Measurements from ENCODE around the gene PPP2R2B.
"Not testable (repeated sequence)": the region's sequence is repeated elsewhere in the genome, so short reads cannot be mapped to it uniquely, and the experiment has no call there.

The PPP2R2B gene

DNA sequence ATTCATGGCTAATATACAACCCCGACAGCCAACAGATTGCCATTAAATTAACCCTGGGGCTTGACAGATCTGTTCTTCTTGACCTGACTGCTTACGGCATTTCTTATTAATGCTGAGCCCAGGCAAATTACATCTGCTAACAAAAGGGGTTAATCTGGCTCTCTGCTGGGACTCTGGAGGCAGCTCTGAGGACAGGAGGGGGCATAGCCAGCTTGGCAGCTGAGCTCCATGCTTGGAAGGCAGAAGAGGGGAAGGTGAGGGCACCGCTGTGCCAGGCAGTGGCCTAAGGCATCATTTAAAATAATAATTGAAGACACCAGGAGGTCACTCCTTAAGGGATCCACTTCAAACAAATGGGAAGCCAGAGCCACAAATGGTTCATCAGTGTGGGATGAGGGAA lies 236.6 kb downstream of the PPP2R2B start:
- no peak for DNase-seq

DNA sequence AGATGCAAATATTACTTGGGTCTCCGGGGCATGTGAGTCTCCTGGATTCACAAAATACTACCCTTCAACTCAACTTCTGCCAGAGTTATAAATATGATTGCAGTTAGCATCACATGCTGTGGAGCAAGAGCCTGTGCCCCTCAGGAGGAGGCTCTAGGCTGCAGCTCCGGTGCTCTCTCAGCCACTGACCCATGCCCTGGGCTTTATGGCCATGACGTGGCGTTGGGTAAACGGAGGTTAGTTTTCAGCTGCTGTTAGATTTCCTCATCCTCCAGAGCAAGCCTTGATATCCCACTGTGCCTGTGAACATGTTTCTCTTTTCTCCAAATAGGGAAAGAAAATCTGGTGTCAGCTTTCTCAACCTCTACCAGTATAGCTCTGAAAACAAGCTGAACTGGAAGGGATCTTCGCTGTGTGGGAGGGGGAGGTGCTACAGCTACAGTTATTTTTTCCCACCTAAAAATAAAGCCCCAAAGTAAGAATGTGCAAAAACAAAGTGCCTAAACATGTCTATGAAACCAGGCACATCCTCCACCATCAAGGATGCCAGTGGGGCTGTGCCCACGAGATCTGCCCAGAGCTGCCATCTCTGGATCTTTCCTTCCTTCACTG lies 238.2 kb downstream of the PPP2R2B start:
- no peak for DNase-seq

DNA sequence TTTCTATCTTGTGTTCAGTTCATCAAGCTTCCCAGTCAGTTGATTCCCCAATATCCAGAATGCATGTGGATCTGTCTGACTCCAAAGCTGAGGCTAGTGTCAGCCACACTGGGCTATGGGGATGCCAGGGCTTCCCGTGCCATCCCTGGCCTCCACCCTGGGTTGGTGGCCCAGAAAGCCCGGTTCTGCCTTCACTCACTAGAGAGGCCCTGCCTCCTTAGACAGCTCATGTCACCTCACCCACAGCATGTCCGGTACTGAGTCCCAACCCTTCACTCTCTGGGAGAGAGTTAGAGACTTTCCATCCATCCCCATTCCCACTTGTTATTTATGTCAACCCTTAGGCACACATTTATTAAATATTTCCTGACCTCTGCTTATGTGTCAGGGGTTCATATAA lies 243.1 kb downstream of the PPP2R2B start:
- no peak for DNase-seq

DNA sequence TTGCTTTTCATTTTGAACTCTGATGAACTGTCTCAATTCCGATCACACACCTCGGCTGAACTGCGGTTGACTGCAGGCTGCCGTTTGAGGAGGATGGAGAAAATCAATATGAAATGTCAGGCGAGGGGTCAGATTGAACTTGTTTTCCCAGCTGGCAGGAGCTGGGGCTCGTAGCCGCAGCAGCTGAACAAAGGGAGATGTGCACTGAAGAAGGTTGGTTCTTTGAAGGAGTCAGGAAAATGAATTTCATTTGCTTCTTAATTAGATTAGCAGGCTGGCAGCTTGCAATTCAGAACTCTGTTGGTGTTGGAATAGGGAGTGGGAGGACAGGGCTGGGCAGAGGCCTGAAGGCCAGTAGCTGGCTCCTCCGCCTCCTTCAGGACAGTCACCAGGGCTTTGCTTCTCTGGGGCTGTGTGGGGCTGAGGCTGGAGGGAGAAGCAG lies 245.2 kb downstream of the PPP2R2B start:
- no peak for DNase-seq

DNA sequence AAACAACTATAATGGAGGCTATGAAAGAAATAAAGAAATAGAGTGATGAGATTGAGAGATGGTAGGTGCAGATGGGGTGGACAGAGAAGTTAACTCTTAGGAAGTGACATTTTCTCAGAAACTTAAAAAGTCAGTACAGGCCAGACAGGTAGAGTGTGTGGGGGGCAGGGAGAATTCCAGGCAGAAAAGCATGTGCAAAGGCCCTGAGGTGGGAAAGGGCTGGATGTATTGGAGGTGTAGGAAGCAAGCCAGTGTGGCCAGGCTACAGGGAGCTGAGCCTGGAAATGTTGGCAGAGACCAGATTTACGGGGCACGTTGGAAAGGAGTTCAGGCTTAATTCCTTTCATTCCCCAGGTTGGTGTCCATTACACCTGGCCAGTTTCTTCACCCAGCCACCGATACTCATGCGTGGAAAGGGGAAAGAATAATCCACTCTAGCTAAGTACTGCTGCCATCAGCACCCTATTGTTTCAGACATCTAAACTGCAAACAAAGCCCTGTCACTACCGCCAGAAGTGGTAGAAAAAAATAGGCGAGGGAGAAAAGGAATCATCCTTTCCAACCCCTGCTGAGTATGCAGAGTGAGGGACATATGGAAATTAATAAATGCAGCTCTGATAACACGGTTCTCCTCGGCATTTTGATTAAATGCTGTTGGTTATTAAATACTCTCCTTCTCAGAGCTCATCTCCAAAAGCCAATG lies 245.8 kb downstream of the PPP2R2B start:
- no peak for DNase-seq

DNA sequence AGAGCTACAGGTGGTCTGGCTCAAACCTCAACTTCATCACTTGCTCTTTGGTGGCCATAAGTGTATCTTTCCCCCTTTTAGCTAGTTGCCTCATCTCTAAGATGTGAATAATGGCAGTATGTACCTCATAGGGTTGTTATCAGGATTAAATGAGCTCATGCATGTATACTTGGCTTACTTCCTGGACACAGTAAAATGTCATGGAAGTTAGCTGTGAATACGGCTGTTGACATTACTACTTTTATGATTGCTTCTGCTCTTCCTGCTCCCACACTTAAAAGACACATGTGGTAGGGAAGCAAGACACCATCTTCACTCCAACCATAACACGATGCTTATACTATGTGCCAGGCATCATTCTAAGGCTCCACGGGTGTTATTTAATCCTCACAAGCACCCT lies 248.1 kb downstream of the PPP2R2B start:
- no peak for DNase-seq

DNA sequence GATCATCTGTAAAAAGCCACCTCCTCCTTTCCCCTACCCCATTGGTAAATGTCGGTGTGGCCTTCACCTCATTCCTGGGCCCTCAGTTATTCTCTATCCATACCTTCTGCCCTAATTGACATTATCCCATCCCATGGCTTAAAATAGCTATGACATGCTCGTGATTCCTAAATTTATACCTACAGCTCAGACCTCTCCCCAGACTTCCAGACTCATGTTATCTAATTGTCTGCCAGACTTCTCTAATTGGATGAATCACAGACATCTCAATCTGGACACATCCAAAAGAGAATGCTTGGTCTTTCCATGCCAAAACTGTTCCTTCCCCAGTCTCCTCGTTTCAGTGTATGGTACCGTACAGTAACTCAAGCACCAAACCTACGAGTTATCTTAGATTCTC lies 249.6 kb downstream of the PPP2R2B start:
- no peak for DNase-seq

DNA sequence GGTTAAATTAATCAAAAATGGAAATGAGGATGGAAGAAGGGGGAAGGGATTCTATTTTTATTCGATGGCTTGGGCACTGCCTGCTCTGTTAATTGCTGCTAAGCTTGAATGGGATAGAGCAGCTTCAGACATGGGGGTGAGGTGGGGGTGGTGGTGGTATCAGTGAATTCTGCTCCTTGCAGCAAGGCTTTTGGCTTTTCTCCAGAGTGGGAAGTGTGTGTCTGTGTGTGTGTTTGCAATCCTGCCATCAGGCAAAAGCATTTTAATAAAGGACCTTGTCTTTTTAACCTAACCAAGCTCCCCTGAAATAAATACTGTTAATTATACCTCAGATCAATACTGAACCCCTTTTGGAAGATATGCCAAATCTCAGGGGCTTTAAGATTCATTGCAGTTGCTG lies 251.6 kb downstream of the PPP2R2B start:
- DNase-seq: no peak

DNA sequence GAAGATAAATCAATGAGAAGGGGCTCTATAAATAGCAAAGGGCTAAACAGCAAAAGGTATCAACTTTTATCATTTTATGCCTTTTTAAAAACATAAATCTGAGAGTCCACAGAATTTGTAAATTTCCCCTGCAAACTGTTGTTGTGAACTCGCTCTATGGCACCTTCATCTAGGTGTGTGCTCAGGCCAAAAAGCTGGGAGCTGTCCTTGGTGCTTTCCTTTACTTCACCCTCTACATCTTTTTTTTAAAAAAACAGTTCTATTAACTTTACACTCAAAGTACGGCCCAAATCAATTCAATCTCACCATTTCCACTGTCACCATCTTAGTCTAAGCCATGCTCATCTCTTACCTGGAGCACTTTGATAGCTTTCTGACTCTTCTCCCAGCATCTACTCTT lies 254.4 kb downstream of the PPP2R2B start:
- no peak for DNase-seq

DNA sequence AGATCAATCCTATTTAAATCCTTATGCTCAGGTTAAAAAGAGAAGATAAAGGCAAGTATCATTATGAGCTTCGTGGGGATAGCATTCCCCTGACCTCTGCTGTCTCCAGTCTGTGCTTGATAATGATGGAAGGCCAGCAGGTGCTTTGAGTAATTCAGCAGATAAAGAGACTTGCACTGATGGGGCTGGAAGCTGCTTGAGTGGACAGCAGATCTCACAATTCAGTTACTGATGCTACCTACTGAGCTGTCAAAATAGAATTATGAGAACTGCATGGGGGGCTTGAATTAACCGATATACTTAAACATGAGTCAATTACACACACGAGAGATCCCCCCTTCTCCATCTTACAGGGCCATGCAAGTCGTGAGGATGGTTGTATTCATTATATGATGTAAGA lies 254.9 kb downstream of the PPP2R2B start:
- no peak for DNase-seq

DNA sequence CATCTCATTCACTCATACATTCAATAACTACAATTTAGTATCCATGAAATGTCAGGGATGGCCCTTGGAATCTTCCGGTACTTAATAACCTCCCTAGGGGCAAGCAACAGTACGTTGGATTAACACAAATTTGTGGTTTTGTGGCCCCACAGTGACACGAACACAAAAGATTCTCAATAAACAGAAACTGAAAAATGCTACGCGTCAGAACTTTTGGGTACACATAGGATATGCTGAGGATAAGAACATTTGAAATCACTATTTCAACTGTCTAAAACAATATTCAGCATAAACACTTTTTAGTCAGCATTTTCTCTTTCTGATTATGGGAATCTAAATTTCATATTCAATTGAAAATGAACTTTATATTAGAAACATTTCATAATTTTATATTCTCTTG lies 255.5 kb downstream of the PPP2R2B start:
- DNase-seq: no peak

DNA sequence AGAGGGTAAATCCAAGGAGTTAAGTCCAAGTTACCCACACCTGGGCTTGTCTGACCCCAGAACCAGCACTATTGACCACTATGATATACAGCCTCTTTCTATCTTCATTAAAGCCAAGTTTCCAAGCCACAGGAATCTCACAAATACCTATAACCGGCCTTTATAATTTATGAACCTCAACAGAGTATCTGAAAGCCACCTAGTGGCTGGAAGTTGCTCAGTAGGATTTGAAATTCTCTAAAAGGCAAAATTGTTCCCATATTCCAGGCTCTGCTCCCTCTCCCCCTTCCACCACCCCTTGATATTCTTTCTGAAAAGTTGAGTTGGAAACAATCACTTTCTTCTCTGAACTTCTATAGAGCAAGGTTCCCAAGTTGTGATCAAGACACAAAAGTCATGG lies 256.2 kb downstream of the PPP2R2B start:
- DNase-seq: no peak

DNA sequence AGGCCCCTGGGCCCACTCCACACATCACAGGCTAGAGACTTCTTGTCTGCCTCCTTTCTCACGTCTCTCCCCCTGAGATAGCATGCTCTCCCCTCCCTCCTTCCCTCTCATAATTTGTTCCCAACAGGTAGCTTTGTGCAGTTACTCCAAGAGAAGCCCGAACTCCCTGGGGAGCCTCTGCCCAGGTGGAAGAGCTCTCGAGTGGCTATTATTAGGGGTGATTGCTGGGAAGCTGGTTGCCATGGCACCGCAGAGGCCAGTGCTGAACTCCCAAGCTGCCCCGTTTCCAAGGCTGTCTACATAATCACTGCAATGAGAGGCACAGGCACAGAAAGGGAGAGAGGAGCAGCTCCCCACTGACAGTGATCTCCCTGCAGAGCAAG lies 257.9 kb downstream of the PPP2R2B start:
- DNase-seq: peak; percentile 85

DNA sequence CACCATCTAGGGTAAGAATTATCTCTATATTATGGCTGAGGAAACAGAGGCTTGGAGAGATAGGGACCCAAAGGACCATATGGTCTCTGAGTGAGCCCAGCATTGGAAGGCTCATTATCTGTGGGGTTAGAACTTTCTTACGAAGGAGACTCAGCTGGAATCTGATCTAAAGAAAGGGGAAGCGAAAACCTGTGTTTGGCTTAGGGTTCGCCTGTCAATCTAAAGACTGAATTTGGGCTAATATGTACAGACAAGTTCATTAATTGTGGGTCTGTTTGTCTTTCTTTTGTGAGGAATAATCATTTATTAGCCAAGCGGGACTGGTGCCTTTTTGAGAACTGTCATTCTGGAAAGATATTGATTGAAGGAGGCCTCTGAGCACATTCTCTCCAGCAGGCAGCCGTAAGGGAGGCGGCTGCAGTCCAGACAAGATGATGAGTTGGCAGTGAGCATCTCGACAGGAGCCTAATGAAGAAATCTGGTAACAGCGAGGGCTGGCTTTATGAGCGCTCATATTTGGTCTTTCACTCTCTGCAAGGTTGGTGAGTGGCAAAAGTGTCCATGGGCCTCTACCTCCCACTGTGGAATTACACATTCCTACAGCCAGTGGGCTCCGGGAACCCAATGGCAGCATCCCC lies 258.4 kb downstream of the PPP2R2B start:
- DNase-seq: no peak

DNA sequence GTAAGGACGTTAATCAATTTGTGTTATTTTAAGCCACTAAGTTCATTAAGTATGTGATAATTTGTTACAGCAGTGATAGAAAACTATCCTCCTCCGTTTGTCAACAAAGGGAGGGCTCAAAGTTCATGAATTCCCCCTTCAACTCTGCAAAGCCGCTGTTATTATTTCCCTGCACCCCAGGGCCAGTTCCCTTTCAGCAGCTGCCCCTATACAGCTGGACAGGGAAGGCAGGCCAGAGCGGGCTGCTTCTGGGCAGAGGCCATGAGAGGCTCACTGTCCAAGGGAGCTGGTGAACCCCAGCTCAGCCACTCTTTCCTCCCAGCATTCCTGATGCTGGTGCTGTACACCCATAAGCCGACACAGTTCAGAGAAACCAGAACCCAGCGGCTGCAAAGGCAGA lies 260.1 kb downstream of the PPP2R2B start:
- no peak for DNase-seq

DNA sequence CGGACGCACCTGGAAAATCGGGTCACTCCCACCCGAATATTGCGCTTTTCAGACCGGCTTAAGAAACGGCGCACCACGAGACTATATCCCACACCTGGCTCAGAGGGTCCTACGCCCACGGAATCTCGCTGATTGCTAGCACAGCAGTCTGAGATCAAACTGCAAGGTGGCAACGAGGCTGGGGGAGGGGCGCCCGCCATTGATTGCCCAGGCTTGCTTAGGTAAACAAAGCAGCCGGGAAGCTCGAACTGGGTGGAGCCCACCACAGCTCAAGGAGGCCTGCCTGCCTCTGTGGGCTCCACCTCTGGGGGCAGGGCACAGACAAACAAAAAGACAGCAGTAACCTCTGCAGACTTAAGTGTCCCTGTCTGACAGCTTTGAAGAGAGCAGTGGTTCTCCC lies 268.8 kb downstream of the PPP2R2B start:
- DNase-seq: not testable (repeated sequence)

DNA sequence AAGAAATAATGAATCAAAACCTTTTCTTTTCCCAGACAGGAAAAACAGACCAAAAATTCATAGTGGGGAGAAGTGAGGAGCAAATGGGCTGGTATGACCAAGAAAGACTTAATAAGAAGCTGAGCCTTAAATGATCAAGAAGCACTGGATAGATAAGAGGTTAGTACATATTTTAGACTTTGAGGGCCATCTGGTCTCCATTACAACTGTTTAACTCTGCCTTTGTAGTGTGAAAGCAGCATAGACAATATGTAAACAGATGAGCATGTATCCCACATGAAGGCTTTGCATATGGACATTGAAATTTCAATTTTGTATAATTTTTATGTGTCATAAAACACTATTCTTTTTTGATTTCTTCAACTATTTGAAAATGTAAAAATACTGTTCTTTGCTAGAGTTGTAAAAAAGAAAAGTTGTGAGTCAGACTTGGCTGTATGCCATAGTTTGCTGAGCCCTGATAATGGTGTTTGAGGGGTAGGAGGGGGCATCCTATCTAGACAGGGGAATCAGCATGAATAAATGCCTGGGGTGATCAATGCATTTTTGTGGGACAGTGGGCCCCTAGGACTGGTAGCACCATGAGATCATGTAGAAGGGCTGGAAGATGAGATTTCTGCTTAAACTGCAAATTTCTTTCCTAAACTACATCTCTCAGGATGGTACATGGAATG lies 270.8 kb downstream of the PPP2R2B start:
- DNase-seq: no peak

DNA sequence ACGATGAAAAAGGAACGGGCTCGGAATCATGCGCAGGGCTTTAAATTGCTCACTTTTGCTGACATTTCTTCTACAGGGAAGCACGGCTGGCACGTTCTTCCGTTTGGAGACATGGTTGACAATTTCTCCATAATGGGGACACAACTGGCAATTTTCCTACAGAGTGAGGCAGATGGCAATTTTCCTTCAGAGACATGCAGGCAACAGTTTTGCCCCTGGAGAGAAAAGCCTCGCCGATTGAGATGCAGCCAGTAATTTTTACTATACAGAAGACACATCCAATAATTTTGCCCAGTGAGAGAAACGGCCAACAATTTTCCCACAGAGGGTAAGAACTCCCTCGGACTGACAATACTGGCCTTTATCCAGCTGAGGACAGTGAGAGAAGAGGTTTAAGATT lies 271.7 kb downstream of the PPP2R2B start:
- DNase-seq: no peak

DNA sequence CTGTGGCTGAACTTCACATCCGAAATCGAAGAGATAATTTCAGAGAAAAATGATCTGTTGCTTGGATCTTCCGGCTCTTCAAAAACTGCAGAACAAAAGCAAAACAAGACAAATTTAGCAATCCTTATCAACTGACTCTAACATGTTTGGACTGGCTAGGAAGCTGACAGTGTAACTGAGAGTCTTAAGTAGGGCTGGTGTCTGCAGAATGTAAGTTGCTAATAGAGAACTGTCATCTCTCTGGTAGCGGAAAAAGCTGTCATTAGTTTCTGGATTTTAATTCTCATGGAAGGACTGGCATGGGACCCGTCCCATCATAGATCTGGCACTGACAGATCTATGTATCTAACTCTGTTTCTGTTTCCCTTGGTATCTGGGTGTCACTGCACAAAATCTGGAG lies 278.2 kb downstream of the PPP2R2B start:
- DNase-seq: no peak

DNA sequence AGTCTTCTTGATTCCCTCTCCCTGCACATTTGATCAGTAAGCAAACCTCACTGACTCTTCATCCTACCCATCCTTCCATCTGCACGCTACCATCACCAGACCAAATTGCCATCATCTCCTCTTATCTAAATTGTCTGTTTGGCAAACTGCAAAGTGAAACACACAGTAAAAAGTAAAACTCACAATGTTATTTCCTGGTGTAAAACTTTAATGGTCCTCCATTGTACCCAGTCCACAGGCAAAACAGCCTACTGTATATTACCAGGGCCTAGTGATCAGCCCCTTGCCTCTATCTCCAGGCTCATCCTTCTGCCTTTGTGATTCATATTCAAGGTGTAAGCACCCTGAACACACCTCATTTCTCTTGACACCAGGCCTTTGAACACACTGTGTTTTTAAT lies 279.3 kb downstream of the PPP2R2B start:
- DNase-seq: no peak

DNA sequence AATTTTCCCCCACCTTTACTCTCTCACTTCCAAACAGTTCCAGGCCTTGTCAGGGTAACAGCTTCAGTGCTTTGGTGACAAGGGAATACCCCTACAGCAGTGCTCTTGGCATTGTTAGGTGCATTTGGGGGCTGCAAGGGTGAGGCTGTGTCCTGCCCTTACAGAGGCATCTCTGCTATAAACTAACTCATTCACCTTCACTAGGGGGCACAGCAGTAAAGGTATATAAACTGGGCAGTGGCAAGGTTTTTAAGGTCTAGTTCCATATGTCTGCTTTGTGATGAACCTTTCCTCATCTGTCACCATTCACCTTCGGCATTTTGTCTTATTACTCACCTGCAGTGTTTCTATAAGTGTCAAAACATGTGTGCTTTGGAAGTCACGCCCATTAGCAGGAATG lies 283.5 kb downstream of the PPP2R2B start:
- DNase-seq: no peak

DNA sequence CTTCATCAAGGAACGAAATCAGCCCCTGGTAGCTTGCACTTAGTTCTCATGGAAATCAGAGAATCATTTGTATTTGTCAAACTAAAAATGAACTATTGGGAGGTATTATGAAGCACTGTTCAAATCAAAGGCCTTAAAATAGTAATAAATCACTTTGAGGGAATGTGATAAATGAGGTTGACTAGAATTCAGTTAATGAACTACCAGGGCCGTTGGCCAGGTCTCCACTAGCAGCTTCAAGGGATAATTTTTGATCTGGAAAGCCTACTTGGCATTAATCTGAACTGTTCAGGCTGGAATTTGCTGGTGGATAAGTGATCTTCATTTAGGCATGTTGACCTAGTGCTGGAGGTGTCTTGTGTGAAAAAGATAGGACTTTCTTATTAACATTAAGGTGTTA lies 286.2 kb downstream of the PPP2R2B start:
- no peak for DNase-seq

DNA sequence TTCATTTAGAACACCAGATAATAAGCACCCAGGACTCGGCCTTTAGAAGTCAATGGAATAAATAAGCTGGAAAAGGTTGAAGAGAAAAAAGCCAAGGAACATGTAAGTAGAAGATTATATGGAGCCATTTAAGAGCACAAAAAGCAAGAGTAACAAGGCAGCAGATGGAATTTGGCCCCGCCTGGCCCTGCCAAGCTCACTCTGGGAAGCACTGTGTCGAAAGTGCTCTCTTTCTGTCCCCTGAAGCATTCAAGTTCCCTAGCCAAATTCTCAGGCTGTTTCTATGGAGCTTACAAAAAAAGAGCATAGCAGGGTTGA lies 289.6 kb downstream of the PPP2R2B start:
- DNase-seq: no peak

DNA sequence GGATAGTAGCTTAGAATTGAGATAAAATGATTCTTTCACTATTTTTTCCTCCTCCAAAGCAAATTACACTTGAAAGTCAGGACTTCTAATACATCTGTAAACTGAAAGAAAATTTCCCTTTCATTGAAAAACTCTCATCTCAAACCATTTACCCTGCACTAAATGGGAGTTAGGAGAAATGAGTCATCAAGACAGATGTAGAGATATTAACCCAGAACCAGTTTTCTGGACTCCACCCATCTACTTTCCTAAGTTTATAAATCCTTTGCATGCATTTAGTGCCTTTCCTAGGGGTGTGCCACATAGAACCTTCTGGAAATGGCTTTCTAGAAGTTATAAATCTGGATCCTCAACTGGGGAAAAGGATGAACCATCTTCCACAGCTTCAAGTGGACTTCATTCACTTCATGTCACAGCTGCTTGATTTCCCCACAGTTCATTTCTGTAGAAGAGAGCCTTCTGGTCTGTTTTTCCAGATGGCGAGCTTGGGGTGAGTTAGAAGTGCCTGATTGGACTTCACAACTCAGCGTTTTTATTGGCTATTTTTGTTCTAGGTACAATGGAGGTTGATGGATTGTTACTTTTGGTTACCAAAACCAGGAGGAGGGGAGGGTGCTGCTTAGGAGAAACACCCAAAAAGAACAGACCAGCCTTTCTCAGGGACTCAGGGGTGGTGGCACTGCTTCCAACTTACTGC lies 290.1 kb downstream of the PPP2R2B start:
- DNase-seq: no peak

Measured in NCI-H1436 treated with DMSO at 0.1 percent for 48 hours (cell line).